ENCODE data around the gene BMPER.

BMPER gene

GRCh38 chr7:34067005-34067778 is 161.9 kb downstream of the BMPER start:
- peak in 1 of 2 experiments; percentile 42 for DNase-seq

GRCh38 chr7:34069676-34070075 is 164.3 kb downstream of the BMPER start:
- DNase-seq, result peak; percentile 47 to 62

GRCh38 chr7:34070511-34071323 is 165.4 kb downstream of the BMPER start:
- DNase-seq, result no peak

GRCh38 chr7:34073676-34074075 is 168.3 kb downstream of the BMPER start:
- DNase-seq, result no peak

- DNase-seq, result no peak
Measured at GRCh38 chr7:34074421-34074820, 169.1 kb downstream of the BMPER start.

- DNase-seq, result peak in 1 of 2 experiments; percentile 5
Measured at GRCh38 chr7:34075523-34076370, 170.4 kb downstream of the BMPER start.

GRCh38 chr7:34077168-34077567 is 171.8 kb downstream of the BMPER start:
- DNase-seq, result no peak

GRCh38 chr7:34078864-34079263 is 173.5 kb downstream of the BMPER start:
- DNase-seq, result no peak

GRCh38 chr7:34080513-34080912 is 175.2 kb downstream of the BMPER start:
- DNase-seq, result no peak

GRCh38 chr7:34081935-34082334 is 176.6 kb downstream of the BMPER start:
- DNase-seq, result no peak

- DNase-seq, result no peak
Measured at GRCh38 chr7:34083440-34083839, 178.1 kb downstream of the BMPER start.

- no peak for DNase-seq
Measured at GRCh38 chr7:34084651-34085050, 179.3 kb downstream of the BMPER start.

- no peak for DNase-seq
Measured at GRCh38 chr7:34086064-34086463, 180.7 kb downstream of the BMPER start.

GRCh38 chr7:34086981-34087380 is 181.6 kb downstream of the BMPER start:
- no peak for DNase-seq

GRCh38 chr7:34087892-34088891 is 182.9 kb downstream of the BMPER start:
- peak; percentile 13 to 71 for DNase-seq

GRCh38 chr7:34090816-34091215 is 185.5 kb downstream of the BMPER start:
- no peak for DNase-seq

GRCh38 chr7:34091321-34091917 is 186.1 kb downstream of the BMPER start:
- DNase-seq, result peak in 1 of 2 experiments; percentile 37

- no peak for DNase-seq
Measured at GRCh38 chr7:34093276-34093675, 187.9 kb downstream of the BMPER start.

- no peak for DNase-seq
Measured at GRCh38 chr7:34096198-34096651, 190.9 kb downstream of the BMPER start.

GRCh38 chr7:34096777-34097176 is 191.4 kb downstream of the BMPER start:
- no peak for DNase-seq

- DNase-seq, result no peak
Measured at GRCh38 chr7:34100661-34101060, 195.3 kb downstream of the BMPER start.
